GM12892 (cell line): ENCODE results near the gene TIMELESS.

Source experiments
- POLR2A ChIP-seq: IDR thresholded peaks from 2 replicates; pipeline ENCODE4 v1.6.1; 2011; ENCODE audit warnings: low read depth, low read length, control low read depth
- TAF1 ChIP-seq: IDR thresholded peaks from 2 replicates; pipeline ENCODE4 v1.6.1; 2011; ENCODE audit warnings: low read depth, mild to moderate bottlenecking, control low read depth, low read length, borderline replicate concordance

DNA sequence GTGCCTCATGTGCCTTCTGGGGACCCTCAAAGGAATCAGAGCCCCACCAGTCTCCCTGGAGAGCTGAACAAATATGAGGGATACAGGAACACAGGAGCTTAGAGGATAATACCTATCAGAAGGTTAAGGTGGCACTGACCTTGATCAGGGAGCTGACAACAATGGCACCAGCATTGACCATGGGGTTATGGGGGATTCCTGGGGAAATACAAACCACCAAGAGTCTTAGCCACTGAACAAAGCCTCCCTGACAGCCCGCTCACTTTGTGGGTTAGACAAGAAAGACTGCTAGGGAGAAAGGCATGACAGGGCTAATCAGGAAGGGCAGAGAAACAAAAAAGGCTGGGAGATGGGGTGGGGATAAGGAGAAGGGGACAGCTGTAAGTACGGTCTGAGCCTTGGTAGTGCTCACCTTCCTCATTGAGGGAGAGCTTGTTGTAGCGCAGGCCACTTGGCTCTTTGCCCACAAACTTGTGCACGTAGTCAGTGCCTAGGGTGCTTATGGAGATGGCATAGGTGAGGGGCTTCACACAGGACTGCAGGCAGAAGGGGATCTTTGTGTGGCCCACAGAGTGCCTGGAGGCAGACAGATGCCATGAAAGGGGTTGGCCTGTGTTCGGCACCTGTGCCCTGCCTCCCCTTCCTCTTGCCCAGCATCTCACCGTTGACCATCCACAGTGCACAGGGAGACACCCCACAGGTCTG lies 28.4 kb upstream of the TIMELESS start:
- TF ChIP-seq POLR2A: peak; percentile 21; the same call in 1 of the 2 replicates
- no peak for TF ChIP-seq TAF1
